RWPE2 (cell line): Measurements from ENCODE around the gene AIF1.

ENCODE experiments used
- ATAC-seq: fragments of 200-7000 bp; cut with Tn5 transposase; 3 replicates; pipeline ENCODE4 v1.9.1; 2021; ENCODE audit warnings: low read depth
- DNase-seq: peaks from one replicate; pipeline ENCODE4 v3.0.0-alpha.2; 2020; ENCODE audit warnings: low spot score
- H3K27ac ChIP-seq: fragments of 450-650 bp; 2 replicates; pipeline ENCODE4 v1.5.1; 2017; ENCODE audit warnings: mild to moderate bottlenecking; ENCODE audit not compliant: poor library complexity, severe bottlenecking
- H3K27me3 ChIP-seq: fragments of 250-450 bp; sonication (Bioruptor Pico); 2 replicates; pipeline ENCODE4 v1.5.1; 2021; ENCODE audit warnings: mild to moderate bottlenecking, moderate library complexity; ENCODE audit not compliant: insufficient read depth, poor library complexity, severe bottlenecking
- H3K36me3 ChIP-seq: fragments of 250-450 bp; sonication (Bioruptor Pico); 2 replicates; pipeline ENCODE4 v1.5.1; 2020; ENCODE audit warnings: low read depth, mild to moderate bottlenecking, moderate library complexity
- H3K4me1 ChIP-seq: fragments of 250-450 bp; sonication (Bioruptor Pico); 2 replicates; pipeline ENCODE4 v1.5.1; 2021; ENCODE audit warnings: mild to moderate bottlenecking, moderate library complexity; ENCODE audit not compliant: insufficient read depth, poor library complexity, severe bottlenecking
- H3K4me3 ChIP-seq: fragments of 250-450 bp; sonication (Bioruptor Pico); 2 replicates; pipeline ENCODE4 v1.5.1; 2021; ENCODE audit warnings: mild to moderate bottlenecking, moderate library complexity; ENCODE audit not compliant: severe bottlenecking
- H3K9me3 ChIP-seq: fragments of 250-450 bp; sonication (Bioruptor Pico); 2 replicates; pipeline ENCODE4 v1.5.1; 2021; ENCODE audit warnings: mild to moderate bottlenecking, moderate library complexity; ENCODE audit not compliant: severe bottlenecking
- CTCF ChIP-seq: fragments of 450-650 bp; IDR thresholded peaks from one replicate; pipeline ENCODE4 v1.5.1; 2017; ENCODE audit warnings: mild to moderate bottlenecking, moderate library complexity; ENCODE audit not compliant: poor library complexity, severe bottlenecking

The AIF1 gene

GRCh38 chr6:31652925-31653724 is 38.1 kb downstream of the AIF1 start:
- TF ChIP-seq CTCF = peak; percentile 11
- H3K9me3 ChIP-seq = no peaks in the 10 kb centered on the region
- DNase-seq (peak; percentile 84), ATAC-seq (peak; percentile 69)
- peak overlapping the region; percentile 93 for H3K4me3 ChIP-seq
- peaks cover 36% of the 10 kb centered on the region for H3K36me3 ChIP-seq
- H3K27me3 ChIP-seq = no peaks in the 10 kb centered on the region
- H3K27ac ChIP-seq = peak overlapping the region; percentile 84
- no peaks in the 10 kb centered on the region for H3K4me1 ChIP-seq

GRCh38 chr6:31654574-31655348 is 39.7 kb downstream of the AIF1 start:
- Histone ChIP-seq H3K4me1 (no peaks in the 10 kb centered on the region), H3K27me3 (no peaks in the 10 kb centered on the region), H3K9me3 (no peaks in the 10 kb centered on the region), H3K36me3 (peaks cover 20% of the 10 kb centered on the region), H3K4me3 (no peak overlapping the region), H3K27ac (no peak overlapping the region)
- DNase-seq (no peak), ATAC-seq (no peak)
- TF ChIP-seq CTCF = no peak

- DNase-seq = no peak
- Histone ChIP-seq H3K9me3 (no peaks in the 10 kb centered on the region), H3K4me3 (no peak within 1 kb of the TSS), H3K27ac (no peak within 1 kb of the TSS), H3K27me3 (no peaks in the 10 kb centered on the region), H3K36me3 (peaks cover 12% of the 10 kb centered on the region), H3K4me1 (no peaks in the 10 kb centered on the region)
- ATAC-seq = no peak
- no peak for TF ChIP-seq CTCF
Measured at GRCh38 chr6:31655349-31656237, 40.6 kb downstream of the AIF1 start, which contains the start of gene APOM. Gene APOM, plus strand, starts transcription at chr6:31655894. Its CDS starts 73 bp downstream, at chr6:31655967.

- ATAC-seq (no peak), DNase-seq (no peak)
- 0 out of 2 replicates have a peak, but pooled peaks cover 3% of the 10 kb centered on the region for H3K36me3 ChIP-seq
- H3K27ac ChIP-seq = no peak overlapping the region
- H3K4me1 ChIP-seq = no peaks in the 10 kb centered on the region
- H3K27me3 ChIP-seq = no peaks in the 10 kb centered on the region
- no peak overlapping the region for H3K4me3 ChIP-seq
- H3K9me3 ChIP-seq = no peaks in the 10 kb centered on the region
- no peak for TF ChIP-seq CTCF
Measured at GRCh38 chr6:31657406-31658157, 42.5 kb downstream of the AIF1 start.
